ENCODE results near the gene GARIN5A. TPM values are rescaled to one million over a fixed set of nuclear protein-coding genes. Genes with fewer than 3 reads are reported as not detected.
"Not testable (repeated sequence)": the region's sequence is repeated elsewhere in the genome, so short reads cannot be mapped to it uniquely, and the experiment has no call there.

GARIN5A gene
- total and polyA plus RNA-seq, 2 experiments from 2014 or later, result 0.20 TPM; not detected in 1

- Histone ChIP-seq H3K4me1 (ENCODE audit: insufficient read depth) (no peaks in the 10 kb centered on the region), H4K20me1 (ENCODE audit: insufficient read depth) (no peaks in the 10 kb centered on the region), H3K79me2 (ENCODE audit: insufficient read depth) (no peaks in the 10 kb centered on the region), H3K4me3 (no peak overlapping the region), H3K27ac (no peak overlapping the region), H3K9me3 (ENCODE audit: low read depth) (no peaks in the 10 kb centered on the region), H3K9ac (no peak overlapping the region), H2AFZ (no peak overlapping the region), H3K27me3 (replicated peaks; ENCODE audit: insufficient read depth) (no peaks in the 10 kb centered on the region), H3K4me2 (ENCODE audit: unreplicated experiment) (peak overlapping the region; percentile 79), H3F3A (ENCODE audit: insufficient read depth) (no peaks in the 10 kb centered on the region), H3K9me2 (ENCODE audit: insufficient read depth) (no peaks in the 10 kb centered on the region), H3K36me3 (ENCODE audit: low read depth) (no peaks in the 10 kb centered on the region)
- TF ChIP-seq EZH2 (IDR thresholded peaks at IDR 0.05; ENCODE audit: insufficient read depth, poor library complexity, severe bottlenecking), result no peak
- TF ChIP-seq EZH2phosphoT487 (IDR thresholded peaks at IDR 0.05; ENCODE audit: insufficient read depth, low read depth), result no peak
- in situ Hi-C loops (cut with MboI), result no loop called here
- no peak for DNase-seq
- 85 to 89% methylated on average over 17 of the region's 17 CpGs for WGBS, 2 experiments (ENCODE audit: low coverage in 1 of 2, low lambda C conversion rate in 2 of 2, missing lambda C conversion rate in 2 of 2)
Measured at GRCh38 chr19:50477751-50478515, 1.3 kb upstream of the GARIN5A start.

DNA sequence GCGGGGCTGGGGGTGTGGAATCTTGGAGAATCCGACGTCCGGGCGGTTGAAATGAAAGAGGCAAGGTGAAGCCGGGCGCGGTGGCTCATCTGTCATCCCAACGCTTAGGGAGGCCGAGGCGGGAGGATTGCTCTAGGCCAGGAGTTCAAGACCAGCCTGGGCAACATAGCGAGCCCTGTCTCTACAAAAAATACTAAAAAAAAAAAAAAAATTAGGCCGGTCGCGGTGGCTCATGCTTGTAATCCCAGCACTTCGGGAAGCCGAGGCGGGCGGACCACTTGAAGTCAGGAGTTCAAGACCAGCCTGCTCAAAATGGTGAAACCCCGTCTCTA, 225 bp upstream of the GARIN5A start:
- no peaks in the 10 kb centered on the region for H4K20me1 ChIP-seq (ENCODE audit: insufficient read depth)
- no peaks in the 10 kb centered on the region for H3K79me2 ChIP-seq (ENCODE audit: insufficient read depth)
- DNase-seq, result no peak
- in situ Hi-C loops (cut with MboI), result no loop called here
- peak overlapping the region; percentile 77 for H3K9ac ChIP-seq
- H3K4me2 ChIP-seq (ENCODE audit: unreplicated experiment), result peak overlapping the region; percentile 79
- H3F3A ChIP-seq (ENCODE audit: insufficient read depth), result no peaks in the 10 kb centered on the region
- H3K4me3 ChIP-seq, result peak overlapping the region; percentile 83
- no peaks in the 10 kb centered on the region for H3K9me2 ChIP-seq (ENCODE audit: insufficient read depth)
- TF ChIP-seq EZH2phosphoT487 (IDR thresholded peaks at IDR 0.05; ENCODE audit: insufficient read depth, low read depth) (no peak), EZH2 (IDR thresholded peaks at IDR 0.05; ENCODE audit: insufficient read depth, poor library complexity, severe bottlenecking) (no peak)
- H3K36me3 ChIP-seq (ENCODE audit: low read depth), result no peaks in the 10 kb centered on the region
- no peaks in the 10 kb centered on the region for H3K27me3 ChIP-seq (replicated peaks; ENCODE audit: insufficient read depth)
- no peaks in the 10 kb centered on the region for H3K9me3 ChIP-seq (ENCODE audit: low read depth)
- H3K27ac ChIP-seq, result no peak overlapping the region
- peak overlapping the region; percentile 98 for H2AFZ ChIP-seq
- no peaks in the 10 kb centered on the region for H3K4me1 ChIP-seq (ENCODE audit: insufficient read depth)
- WGBS, 2 experiments (ENCODE audit: low coverage in 1 of 2, low lambda C conversion rate in 2 of 2, missing lambda C conversion rate in 2 of 2), result 1 to 5% methylated on average over 16 to 20 of the region's 20 CpGs

DNA sequence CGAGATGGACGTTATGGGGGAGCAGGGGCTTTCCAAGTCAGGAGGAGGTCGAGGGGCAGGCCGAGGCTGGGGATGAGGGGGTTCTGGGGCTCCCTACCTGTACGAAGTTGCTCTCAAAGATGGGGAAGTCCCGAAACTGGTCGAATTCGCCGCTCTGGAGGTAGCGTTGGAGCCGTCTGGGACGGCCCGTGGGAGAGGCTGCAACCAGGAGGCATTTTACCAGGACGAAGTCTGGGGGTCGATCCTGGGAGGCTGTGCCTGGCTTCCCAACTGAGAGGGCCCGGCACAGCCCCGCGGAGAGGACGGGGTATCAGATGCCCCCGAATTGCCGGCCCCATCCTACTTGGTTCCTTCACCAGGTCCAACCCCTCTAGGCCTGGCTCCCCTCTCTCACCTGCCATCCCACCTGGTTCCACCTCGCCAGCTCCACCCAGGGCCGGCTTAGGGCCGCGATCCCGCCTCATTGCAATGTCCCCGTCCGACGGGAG, 868 bp downstream of the GARIN5A start:
- Histone ChIP-seq H3F3A (ENCODE audit: insufficient read depth) (no peaks in the 10 kb centered on the region), H3K27ac (no peak overlapping the region), H3K36me3 (ENCODE audit: low read depth) (no peaks in the 10 kb centered on the region), H2AFZ (no peak overlapping the region), H3K27me3 (replicated peaks; ENCODE audit: insufficient read depth) (no peaks in the 10 kb centered on the region), H3K9me3 (ENCODE audit: low read depth) (no peaks in the 10 kb centered on the region), H3K9me2 (ENCODE audit: insufficient read depth) (no peaks in the 10 kb centered on the region), H3K9ac (no peak overlapping the region), H3K79me2 (ENCODE audit: insufficient read depth) (no peaks in the 10 kb centered on the region), H4K20me1 (ENCODE audit: insufficient read depth) (no peaks in the 10 kb centered on the region), H3K4me2 (ENCODE audit: unreplicated experiment) (no peak overlapping the region), H3K4me3 (no peak overlapping the region), H3K4me1 (ENCODE audit: insufficient read depth) (no peaks in the 10 kb centered on the region)
- in situ Hi-C loops (cut with MboI), result no loop called here
- 56 to 61% methylated on average over 25 to 29 of the region's 29 CpGs for WGBS, 2 experiments (ENCODE audit: low coverage in 1 of 2, low lambda C conversion rate in 2 of 2, missing lambda C conversion rate in 2 of 2)
- TF ChIP-seq EZH2phosphoT487 (IDR thresholded peaks at IDR 0.05; ENCODE audit: insufficient read depth, low read depth) (no peak), EZH2 (IDR thresholded peaks at IDR 0.05; ENCODE audit: insufficient read depth, poor library complexity, severe bottlenecking) (no peak)
- DNase-seq, result no peak

- Histone ChIP-seq H3F3A (ENCODE audit: insufficient read depth) (no peaks in the 10 kb centered on the region), H4K20me1 (ENCODE audit: insufficient read depth) (no peaks in the 10 kb centered on the region), H3K9ac (no peak overlapping the region), H3K27me3 (replicated peaks; ENCODE audit: insufficient read depth) (no peaks in the 10 kb centered on the region), H3K27ac (no peak overlapping the region), H3K4me3 (no peak overlapping the region), H3K9me2 (ENCODE audit: insufficient read depth) (no peaks in the 10 kb centered on the region), H3K79me2 (ENCODE audit: insufficient read depth) (no peaks in the 10 kb centered on the region), H3K9me3 (ENCODE audit: low read depth) (no peaks in the 10 kb centered on the region), H3K36me3 (ENCODE audit: low read depth) (no peaks in the 10 kb centered on the region), H3K4me2 (ENCODE audit: unreplicated experiment) (no peak overlapping the region), H3K4me1 (ENCODE audit: insufficient read depth) (no peaks in the 10 kb centered on the region), H2AFZ (no peak overlapping the region)
- in situ Hi-C loops (cut with MboI), result no loop called here
- no peak for DNase-seq
- TF ChIP-seq EZH2phosphoT487 (IDR thresholded peaks at IDR 0.05; ENCODE audit: insufficient read depth, low read depth) (no peak), EZH2 (IDR thresholded peaks at IDR 0.05; ENCODE audit: insufficient read depth, poor library complexity, severe bottlenecking) (no peak)
- 57 to 58% methylated on average over 12 of the region's 12 CpGs for WGBS, 2 experiments (ENCODE audit: low coverage in 1 of 2, low lambda C conversion rate in 2 of 2, missing lambda C conversion rate in 2 of 2)
Measured at GRCh38 chr19:50475101-50475568, 1.5 kb downstream of the GARIN5A start.

DNA sequence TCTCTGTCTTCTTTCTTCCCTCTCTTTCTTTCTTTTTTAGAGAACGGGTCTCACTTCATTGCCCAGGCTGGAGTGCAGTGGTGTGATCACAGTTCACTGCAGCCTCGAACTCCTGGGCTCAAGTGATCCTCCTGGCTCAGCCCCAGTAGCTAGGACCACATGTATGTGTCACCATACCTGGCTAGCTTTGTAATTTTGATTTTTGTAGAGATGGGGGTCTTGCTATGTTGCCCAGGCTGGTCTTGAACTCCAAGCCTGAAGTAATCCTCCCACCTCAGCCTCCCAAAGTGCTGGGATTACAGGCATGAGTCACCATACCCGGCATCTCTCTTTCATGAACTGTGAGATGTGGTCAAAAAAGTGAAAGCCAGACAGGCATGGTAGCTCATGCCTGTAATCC, 3.3 kb downstream of the GARIN5A start:
- H3K27ac ChIP-seq; in situ Hi-C loops (cut with MboI); H3K9me3 ChIP-seq (ENCODE audit: low read depth); H2AFZ ChIP-seq; H3F3A ChIP-seq (ENCODE audit: insufficient read depth); H3K4me1 ChIP-seq (ENCODE audit: insufficient read depth); DNase-seq; H3K4me3 ChIP-seq; H3K79me2 ChIP-seq (ENCODE audit: insufficient read depth); H3K4me2 ChIP-seq (ENCODE audit: unreplicated experiment); H3K36me3 ChIP-seq (ENCODE audit: low read depth); H4K20me1 ChIP-seq (ENCODE audit: insufficient read depth); H3K27me3 ChIP-seq (replicated peaks; ENCODE audit: insufficient read depth); H3K9ac ChIP-seq; H3K9me2 ChIP-seq (ENCODE audit: insufficient read depth): not testable (repeated sequence)
- WGBS, 2 experiments (ENCODE audit: low coverage in 1 of 2, low lambda C conversion rate in 2 of 2, missing lambda C conversion rate in 2 of 2), result 40 to 47% methylated on average over 3 of the region's 3 CpGs

All from GM23248 (cell line).